PC-9 (cell line): ENCODE results near the gene SH3PXD2A. TPM values are rescaled to one million over a fixed set of nuclear protein-coding genes. Genes with fewer than 3 reads are reported as not detected.

Experiments
- BruUV-seq: library from RNA; stranded (reverse); fragments of 400-500 nt; replicated peaks from 2 replicates; lab custom pipeline; 2021; lab: Mats Ljungman, UMichigan
- CTCF ChIA-PET: fragments of 300-600 bp; sonication (Branson Sonifier 250); formaldehyde crosslinking; loops from one replicate; lab custom pipeline; 2022; ENCODE audit warnings: antibody characterized with exemption; lab: Charles Lee
- POLR2A ChIA-PET: fragments of 300-600 bp; sonication (Branson Sonifier 250); formaldehyde crosslinking; loops from one replicate; lab custom pipeline; 2022; ENCODE audit warnings: antibody characterized with exemption; ENCODE audit not compliant: unreplicated experiment; lab: Charles Lee
- DNase-seq, 2 experiments: peaks; one replicate each; pipeline versions ENCODE4 v3.0.0 to v3.0.0-alpha.2; 2015 to 2022; ENCODE audit warnings: mixed read lengths in 1 of 2
- H2AFZ ChIP-seq: fragments of 200-600 bp; sonication (generic); 2 replicates; pipeline ENCODE4 v1.8.1; 2017; ENCODE audit warnings: antibody characterized with exemption
- H3F3A ChIP-seq: fragments of 200-600 bp; sonication (generic); 2 replicates; pipeline ENCODE4 v1.8.1; 2017; ENCODE audit warnings: antibody characterized with exemption, mild to moderate bottlenecking, low read depth; ENCODE audit not compliant: insufficient read depth
- H3K27ac ChIP-seq: fragments of 200-600 bp; sonication (generic); 2 replicates; pipeline ENCODE4 v1.6.1; 2016; ENCODE audit warnings: mixed run types
- H3K27me3 ChIP-seq: fragments of 200-600 bp; sonication (generic); 2 replicates; pipeline ENCODE4 v1.6.1; 2016; ENCODE audit warnings: low read depth, mixed run types; ENCODE audit not compliant: insufficient read depth
- H3K36me3 ChIP-seq: fragments of 200-600 bp; sonication (generic); 2 replicates; pipeline ENCODE4 v1.6.1; 2016; ENCODE audit warnings: low read depth, mixed run types
- H3K4me1 ChIP-seq: fragments of 200-600 bp; sonication (generic); replicated peaks from 2 replicates; pipeline ENCODE4 v1.6.1; 2016; ENCODE audit warnings: mixed run types; ENCODE audit not compliant: insufficient read depth
- H3K4me2 ChIP-seq: fragments of 200-600 bp; sonication (generic); 2 replicates; pipeline ENCODE4 v1.6.1; 2017; ENCODE audit warnings: mixed run types
- H3K4me3 ChIP-seq: fragments of 200-600 bp; sonication (generic); 2 replicates; pipeline ENCODE4 v1.6.1; 2016; ENCODE audit warnings: mixed run types
- H3K79me2 ChIP-seq: fragments of 200-600 bp; sonication (generic); 2 replicates; pipeline ENCODE4 v1.6.1; 2017; ENCODE audit warnings: low read depth, mixed run types
- H3K9me2 ChIP-seq: fragments of 200-600 bp; sonication (generic); 2 replicates; pipeline ENCODE4 v1.8.1; 2017; ENCODE audit warnings: mild to moderate bottlenecking; ENCODE audit not compliant: insufficient read depth
- H3K9me3 ChIP-seq: fragments of 200-600 bp; sonication (generic); 2 replicates; pipeline ENCODE4 v1.8.1; 2016; ENCODE audit warnings: low read depth; ENCODE audit not compliant: insufficient read depth
- H4K20me1 ChIP-seq: fragments of 200-600 bp; sonication (generic); 2 replicates; pipeline ENCODE4 v1.8.1; 2017; ENCODE audit not compliant: insufficient read depth
- EZH2 ChIP-seq: fragments of 200-600 bp; sonication (generic); IDR thresholded peaks from 2 replicates; pipeline ENCODE4 v1.8.0; 2017; ENCODE audit warnings: antibody characterized with exemption, low read depth
- intact Hi-C: fragments of 100-400 bp; cut with micrococcal nuclease; formaldehyde crosslinking; loops from one replicate; pipeline ENCODE4 v1.10.0; 2022; ENCODE audit not compliant: unreplicated experiment
- total RNA-seq: library from RNA; stranded (reverse); gene quantifications from 2 replicates; pipeline ENCODE4 v1.2.3, GENCODE V29; 2021
- TF ChIP-seq, protein P1 (sequence below): fragments of 200-600 bp; sonication (generic); conservative IDR thresholded peaks from 2 replicates; pipeline ENCODE4 v1.6.1; 2017; ENCODE audit warnings: mixed run types, antibody characterized with exemption, mild to moderate bottlenecking, moderate library complexity

SH3PXD2A gene
- total RNA-seq, 1 experiment from 2014 or later, result 12.5 TPM

DNA sequence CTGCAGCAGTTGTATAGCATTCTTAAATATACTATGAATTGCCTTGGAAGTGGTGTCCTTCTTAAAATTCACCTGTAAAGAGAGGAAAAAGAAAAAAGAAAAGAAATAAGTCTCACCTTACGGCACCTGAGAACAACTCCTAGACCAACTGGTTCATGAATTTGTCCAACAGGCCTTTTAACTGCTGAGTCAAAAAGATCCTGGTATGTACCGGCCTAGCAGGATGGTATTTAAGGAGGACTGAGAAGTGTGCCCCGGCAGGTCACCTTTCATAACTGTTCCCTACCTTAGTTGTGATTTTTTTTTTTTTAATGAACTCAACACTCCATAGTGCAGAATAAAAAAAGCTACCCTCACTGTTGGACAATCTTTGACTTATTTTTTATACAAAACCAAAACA is 36.8 kb upstream of the SH3PXD2A start:
- TF ChIP-seq EZH2, result no peak
- TF ChIP-seq, protein P1, sequence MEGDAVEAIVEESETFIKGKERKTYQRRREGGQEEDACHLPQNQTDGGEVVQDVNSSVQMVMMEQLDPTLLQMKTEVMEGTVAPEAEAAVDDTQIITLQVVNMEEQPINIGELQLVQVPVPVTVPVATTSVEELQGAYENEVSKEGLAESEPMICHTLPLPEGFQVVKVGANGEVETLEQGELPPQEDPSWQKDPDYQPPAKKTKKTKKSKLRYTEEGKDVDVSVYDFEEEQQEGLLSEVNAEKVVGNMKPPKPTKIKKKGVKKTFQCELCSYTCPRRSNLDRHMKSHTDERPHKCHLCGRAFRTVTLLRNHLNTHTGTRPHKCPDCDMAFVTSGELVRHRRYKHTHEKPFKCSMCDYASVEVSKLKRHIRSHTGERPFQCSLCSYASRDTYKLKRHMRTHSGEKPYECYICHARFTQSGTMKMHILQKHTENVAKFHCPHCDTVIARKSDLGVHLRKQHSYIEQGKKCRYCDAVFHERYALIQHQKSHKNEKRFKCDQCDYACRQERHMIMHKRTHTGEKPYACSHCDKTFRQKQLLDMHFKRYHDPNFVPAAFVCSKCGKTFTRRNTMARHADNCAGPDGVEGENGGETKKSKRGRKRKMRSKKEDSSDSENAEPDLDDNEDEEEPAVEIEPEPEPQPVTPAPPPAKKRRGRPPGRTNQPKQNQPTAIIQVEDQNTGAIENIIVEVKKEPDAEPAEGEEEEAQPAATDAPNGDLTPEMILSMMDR, result no peak
- Histone ChIP-seq H3K27ac (peak overlapping the region; percentile 99), H3K4me3 (no peak overlapping the region), H3K36me3 (peaks cover 18% of the 10 kb centered on the region), H3K9me2 (no peaks in the 10 kb centered on the region), H4K20me1 (no peaks in the 10 kb centered on the region), H3K4me1 (peaks cover 94% of the 10 kb centered on the region), H3K27me3 (no peaks in the 10 kb centered on the region), H2AFZ (no peak overlapping the region), H3K4me2 (no peak overlapping the region), H3K9me3 (no peaks in the 10 kb centered on the region), H3K79me2 (peaks cover 16% of the 10 kb centered on the region), H3F3A (peaks cover 76% of the 10 kb centered on the region)
- intact Hi-C loops, result loop anchor here (10.0 kb wide), 1 partner anchor 443 kb away; the partner anchor contains the start of gene ITPRIP
- ChIA-PET CTCF (no interaction called here), POLR2A (no interaction called here)
- no TSS peak for BruUV-seq
- no peak for DNase-seq

DNA sequence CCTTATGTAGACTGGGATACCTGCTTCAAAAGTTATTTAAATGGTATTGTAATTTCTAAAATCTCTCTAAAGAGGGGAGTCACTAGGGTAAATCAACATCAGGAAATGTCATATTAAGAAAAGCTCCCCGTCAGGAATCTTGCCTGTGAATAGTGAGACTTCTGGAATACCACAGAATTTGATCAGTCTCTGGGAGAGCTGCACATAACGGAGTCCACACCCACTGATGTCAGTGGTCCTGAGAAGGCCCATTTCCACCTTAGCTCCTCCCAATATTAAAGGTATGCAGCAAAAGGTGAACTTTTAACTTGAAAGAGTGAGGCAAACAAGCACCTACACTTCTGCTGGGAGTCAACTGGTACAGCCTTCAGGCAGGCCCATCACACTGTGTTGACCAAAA is 35.3 kb upstream of the SH3PXD2A start:
- peak overlapping the region; percentile 99 for H3K27ac ChIP-seq
- peak in 1 of 2 experiments; percentile 68 for DNase-seq
- H3K27me3 ChIP-seq, result no peaks in the 10 kb centered on the region
- TF ChIP-seq, protein P1, result no peak
- no peak for TF ChIP-seq EZH2
- peak overlapping the region; percentile 80 for H3K4me2 ChIP-seq
- H3K79me2 ChIP-seq, result peaks cover 16% of the 10 kb centered on the region
- H4K20me1 ChIP-seq, result no peaks in the 10 kb centered on the region
- H3F3A ChIP-seq, result peaks cover 64% of the 10 kb centered on the region
- peaks cover 18% of the 10 kb centered on the region for H3K36me3 ChIP-seq
- intact Hi-C loops, result loop anchor here (1.0 to 10.0 kb wide), 5 partner anchors 18 to 444 kb away; partner anchors contain the start of genes ITPRIP and STN1
- H3K4me1 ChIP-seq, result peaks cover 79% of the 10 kb centered on the region
- no peak overlapping the region for H2AFZ ChIP-seq
- no peaks in the 10 kb centered on the region for H3K9me2 ChIP-seq
- ChIA-PET CTCF (interaction anchor here (1.3 kb wide), 1 partner anchor 77 kb away, joined by 4 read pairs; no protein-coding TSS in a partner anchor), POLR2A (interaction anchor here (0.6 kb wide), 1 partner anchor 42 kb away, joined by 5 read pairs; no protein-coding TSS in a partner anchor)
- BruUV-seq, result TSS peak; percentile 92
- no peaks in the 10 kb centered on the region for H3K9me3 ChIP-seq
- H3K4me3 ChIP-seq, result no peak overlapping the region; the same call in 1 of the 2 replicates

DNA sequence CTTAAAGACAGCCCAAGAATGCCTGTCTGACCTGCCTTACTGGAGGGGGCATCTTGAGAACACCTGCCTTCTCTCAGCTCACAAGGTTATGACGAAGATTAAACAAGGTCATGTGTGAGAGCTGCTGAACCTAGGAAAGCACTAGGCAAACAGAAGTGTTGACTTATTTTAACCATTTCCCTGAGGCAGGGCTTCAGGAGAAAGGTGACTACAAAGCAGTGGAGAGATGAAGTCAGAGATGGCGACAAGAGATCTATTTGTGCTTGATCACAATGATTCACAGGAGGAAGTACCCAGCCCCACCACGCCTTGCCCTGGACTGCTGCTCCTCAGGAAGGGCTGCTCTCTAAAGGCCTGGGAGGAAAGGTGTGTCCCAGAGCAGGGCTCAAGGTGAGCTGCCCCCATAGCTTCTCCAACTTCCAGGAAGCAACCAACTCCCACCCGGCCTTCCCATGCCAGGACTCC is 34.9 kb upstream of the SH3PXD2A start:
- BruUV-seq, result no TSS peak
- Histone ChIP-seq H3K9me3 (no peaks in the 10 kb centered on the region), H3K36me3 (peaks cover 18% of the 10 kb centered on the region), H3K9me2 (no peaks in the 10 kb centered on the region), H3K4me2 (peak overlapping the region; percentile 80), H3K27ac (peak overlapping the region; percentile 99), H3K79me2 (peaks cover 16% of the 10 kb centered on the region), H3K27me3 (no peaks in the 10 kb centered on the region), H2AFZ (no peak overlapping the region), H4K20me1 (no peaks in the 10 kb centered on the region), H3K4me3 (peak overlapping the region; percentile 38; the same call in 1 of the 2 replicates), H3K4me1 (peaks cover 75% of the 10 kb centered on the region), H3F3A (peaks cover 60% of the 10 kb centered on the region)
- CTCF ChIA-PET, result interaction anchor here (0.8 to 1.4 kb wide), 3 partner anchors 18 to 96 kb away, joined by 3 to 4 read pairs (median 3); no protein-coding TSS in a partner anchor
- POLR2A ChIA-PET, result interaction anchor here (0.6 to 0.7 kb wide), 2 partner anchors 43 to 194 kb away, joined by 3 to 5 read pairs; no protein-coding TSS in a partner anchor
- TF ChIP-seq EZH2, result no peak
- TF ChIP-seq, protein P1, result no peak
- intact Hi-C loops, result loop anchor here (1.0 to 10.0 kb wide), 5 partner anchors 18 to 445 kb away; partner anchors contain the start of genes ITPRIP and STN1
- peak; percentile 78 to 99 for DNase-seq
